Frontal cortex (tissue), 4 donors: ENCODE results near the gene ATP2B3. TPM values are rescaled to one million over a fixed set of nuclear protein-coding genes. Genes with fewer than 3 reads are reported as not detected.

Experiments used
- DNase-seq, 2 donors: peaks; one replicate each; pipeline ENCODE4 v3.0.0; 2012; ENCODE audit warnings: low spot score in 2 of 2
- FAIRE-seq: peaks from 2 replicates; lab custom pipeline; 2012; peaks lifted over from hg19 to GRCh38; lab: Jason Lieb, UNC
- total RNA-seq: library from RNA; depleted of rRNA; stranded (reverse); fragments of >200 nt; gene quantifications from one replicate; pipeline ENCODE4 v1.2.3, GENCODE V29; 2014
- donor health status: control.
- donor health status: control.
- donor health status: control.

The ATP2B3 gene
- total RNA-seq, 1 donor from 2014 or later = 7.3 TPM

DNA sequence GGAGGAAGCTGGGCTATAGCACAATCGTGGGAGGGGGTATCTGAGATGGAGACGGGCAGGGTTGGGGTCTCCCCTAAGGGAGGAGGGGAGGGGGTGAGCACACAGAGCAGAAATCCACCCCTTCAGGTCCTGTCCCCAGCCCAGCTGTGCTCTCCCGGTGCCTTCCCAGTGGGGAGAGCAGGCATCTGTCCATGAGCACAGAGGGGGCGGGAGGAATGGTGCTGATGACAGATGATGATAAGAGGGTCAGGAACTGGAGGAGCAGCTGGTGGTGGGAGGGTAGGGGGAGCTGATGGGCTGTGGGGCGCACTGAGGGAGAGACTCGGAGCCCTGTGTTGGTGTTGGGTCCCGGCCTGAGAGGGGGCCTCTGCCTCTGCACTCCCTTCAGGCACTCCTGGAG lies 8.6 kb downstream of the ATP2B3 start:
- DNase-seq (no peak), FAIRE-seq (no peak)

GRCh38 chrX:153526801-153527200 lies 9.4 kb downstream of the ATP2B3 start:
- no peak for DNase-seq
- FAIRE-seq = no peak

DNA sequence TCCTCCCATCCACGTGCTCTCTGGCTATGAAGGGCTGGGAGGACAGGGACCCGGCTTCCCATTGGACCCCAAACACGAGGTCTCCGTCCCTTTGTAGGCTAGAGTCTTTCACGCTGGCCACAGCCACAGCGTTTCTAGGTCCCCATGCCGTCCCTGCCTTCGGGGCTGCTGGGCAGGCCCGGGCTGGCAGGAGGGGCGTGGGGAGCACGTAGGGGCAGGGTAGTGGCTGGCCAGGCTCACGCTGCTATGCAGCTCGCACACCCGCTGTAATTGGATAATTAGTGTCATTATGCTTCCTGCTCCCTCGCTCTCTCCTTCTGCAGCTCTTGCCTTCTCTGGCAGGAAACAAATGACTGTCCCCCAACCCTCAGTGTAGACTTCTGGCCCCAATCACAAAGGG lies 9.8 kb downstream of the ATP2B3 start:
- DNase-seq = no peak

GRCh38 chrX:153530411-153531129 lies 13.1 kb downstream of the ATP2B3 start:
- FAIRE-seq = no peak
- no peak for DNase-seq

More for the DNA sequence above, 9.8 kb downstream of the ATP2B3 start:
- FAIRE-seq = no peak

DNA sequence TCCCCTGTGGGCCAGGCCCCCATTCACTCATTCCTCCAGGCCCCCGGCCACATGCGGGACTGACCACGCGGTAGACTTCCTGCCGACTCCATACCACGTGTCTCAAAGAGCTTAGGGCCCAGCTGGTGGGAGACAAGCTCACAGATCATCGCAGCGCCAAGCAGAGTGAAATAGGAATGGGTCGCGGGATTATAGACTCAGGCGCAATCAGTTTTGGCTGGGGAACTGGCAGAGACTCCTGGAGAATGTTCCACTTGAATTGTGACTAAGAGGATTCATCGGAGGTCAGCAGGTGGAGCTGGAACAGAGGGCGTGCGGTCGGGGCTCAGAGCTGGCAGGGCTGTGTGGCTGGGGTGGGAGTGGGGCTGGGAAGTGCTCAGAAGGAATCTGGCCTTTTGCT lies 15.6 kb downstream of the ATP2B3 start:
- no peak for FAIRE-seq

DNA sequence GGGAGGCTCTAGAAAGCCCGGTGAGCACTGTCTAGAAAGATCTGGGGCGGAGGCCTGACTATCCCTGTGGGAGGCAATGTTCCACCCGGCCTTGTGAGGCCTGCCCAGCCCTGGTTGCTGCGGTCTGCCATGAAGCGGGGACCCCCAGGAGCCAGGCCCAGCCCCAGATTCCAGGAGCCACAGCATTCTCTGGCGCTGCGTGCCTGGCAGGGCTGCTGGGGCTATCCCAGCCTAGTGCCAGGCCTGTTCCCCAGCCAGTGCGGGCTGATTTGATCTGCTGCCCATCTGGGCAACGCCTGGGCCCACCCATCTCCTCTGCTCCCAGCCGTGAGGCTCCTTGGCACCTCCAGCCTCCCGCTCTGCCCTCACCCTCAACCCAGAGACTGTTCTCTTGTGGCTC lies 19.6 kb downstream of the ATP2B3 start:
- DNase-seq (no peak), FAIRE-seq (no peak)

More for the DNA sequence above, 15.6 kb downstream of the ATP2B3 start:
- DNase-seq = no peak

DNA sequence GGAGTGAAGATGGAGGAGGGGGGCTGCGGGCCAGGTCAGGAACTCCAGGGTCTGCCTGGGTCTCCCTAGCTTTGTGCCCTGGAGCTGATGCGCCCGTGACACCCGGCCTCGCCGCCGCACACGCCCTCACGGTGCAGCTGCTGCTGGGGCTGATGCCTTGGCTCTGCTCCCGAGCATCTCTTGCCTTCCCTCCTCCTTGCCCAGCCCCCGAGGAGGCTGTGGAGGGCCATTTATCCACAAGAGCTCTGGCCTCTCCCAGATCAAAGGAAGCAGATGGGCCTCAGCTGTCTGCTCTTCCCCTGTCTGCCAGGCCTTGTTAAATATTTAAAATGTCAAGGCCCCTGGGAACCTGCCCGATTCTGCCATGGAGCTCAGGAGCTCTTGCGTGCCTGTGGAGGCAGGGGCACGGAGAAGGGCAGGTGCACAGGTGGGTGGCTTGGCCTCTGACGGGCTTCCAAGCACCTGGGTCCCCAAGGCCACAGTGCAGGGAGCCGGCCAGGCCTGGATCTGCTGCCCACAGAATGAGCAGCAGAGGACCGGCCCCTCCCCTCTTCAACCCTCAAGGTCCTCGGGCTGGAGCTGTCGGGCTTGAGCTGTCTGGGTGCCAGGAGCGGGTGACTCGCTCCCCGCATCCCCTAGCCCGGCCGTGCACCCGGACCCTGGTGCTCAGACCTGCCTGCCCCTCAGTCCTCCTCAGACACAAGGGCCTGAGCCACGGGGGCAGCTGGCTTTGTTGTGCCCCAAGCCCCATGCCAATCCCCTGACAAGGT lies 20.3 kb downstream of the ATP2B3 start:
- FAIRE-seq (no peak), DNase-seq (no peak)

- FAIRE-seq (no peak), DNase-seq (no peak)
Measured at GRCh38 chrX:153538424-153538823, 21.0 kb downstream of the ATP2B3 start.

- peak; percentile 73 to 74 for DNase-seq
Measured at GRCh38 chrX:153539171-153539978, 21.9 kb downstream of the ATP2B3 start.

GRCh38 chrX:153539979-153540358 lies 22.5 kb downstream of the ATP2B3 start:
- DNase-seq = no peak
- no peak for FAIRE-seq

More at GRCh38 chrX:153539171-153539978, 21.9 kb downstream of the ATP2B3 start:
- no peak for FAIRE-seq

- FAIRE-seq (no peak), DNase-seq (no peak)
Measured at GRCh38 chrX:153544727-153545126, 27.3 kb downstream of the ATP2B3 start.

DNA sequence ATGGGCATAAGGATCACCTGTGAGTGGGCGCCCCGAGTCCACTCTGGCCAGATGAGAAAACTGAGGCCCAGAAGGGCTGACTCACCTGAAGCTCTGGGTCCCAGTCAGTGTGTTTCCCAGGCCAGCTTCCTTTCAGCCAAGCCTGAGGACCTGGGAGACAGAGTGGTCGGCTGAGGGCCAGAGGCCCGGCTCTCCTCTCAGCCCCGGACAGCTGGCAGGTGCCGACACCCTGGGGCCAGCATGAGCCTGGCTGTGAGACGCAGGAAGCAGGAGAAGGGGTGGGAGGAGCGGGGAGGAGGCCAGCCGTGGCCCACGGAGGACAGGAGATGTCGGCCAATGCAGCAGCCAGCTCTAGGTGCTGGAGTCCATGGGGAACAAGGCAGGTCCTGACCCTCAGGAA lies 28.9 kb downstream of the ATP2B3 start:
- DNase-seq = no peak
- no peak for FAIRE-seq

GRCh38 chrX:153547195-153547594 lies 29.8 kb downstream of the ATP2B3 start:
- DNase-seq (no peak), FAIRE-seq (no peak)

DNA sequence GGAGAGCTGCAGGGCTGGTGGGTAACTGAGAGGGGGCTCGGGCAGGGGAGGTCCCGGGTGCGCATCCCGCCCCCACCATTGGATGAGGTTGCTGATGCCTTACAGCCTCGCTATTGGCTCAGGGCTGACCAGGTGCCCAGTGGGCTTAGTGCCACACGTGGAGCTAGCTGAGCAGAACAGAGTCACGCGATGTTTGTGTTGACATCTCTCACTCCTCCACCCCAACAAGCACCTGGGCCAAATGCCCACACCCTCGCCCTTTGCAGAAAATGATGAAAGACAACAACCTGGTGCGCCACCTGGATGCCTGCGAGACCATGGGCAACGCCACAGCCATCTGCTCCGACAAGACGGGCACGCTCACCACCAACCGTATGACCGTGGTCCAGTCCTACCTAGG lies 31.8 kb downstream of the ATP2B3 start:
- FAIRE-seq = no peak
- DNase-seq = no peak

DNA sequence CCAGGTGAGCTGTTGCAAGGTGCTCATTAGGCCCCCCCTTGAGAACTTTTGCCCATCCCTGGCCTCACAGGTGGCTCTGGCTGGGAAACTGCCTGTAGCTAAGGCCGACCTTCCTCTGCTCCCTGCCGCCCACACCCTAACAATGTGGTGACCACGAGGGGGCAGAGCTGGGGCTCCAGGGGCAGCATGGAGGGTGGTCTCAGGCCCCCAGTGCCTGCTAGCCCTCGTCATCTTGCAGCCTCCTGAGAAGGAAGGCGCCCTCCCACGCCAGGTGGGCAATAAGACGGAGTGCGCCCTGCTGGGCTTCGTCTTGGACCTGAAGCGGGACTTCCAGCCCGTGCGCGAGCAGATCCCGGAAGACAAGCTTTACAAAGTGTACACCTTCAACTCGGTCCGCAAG lies 32.4 kb downstream of the ATP2B3 start:
- no peak for FAIRE-seq
- no peak for DNase-seq

DNA sequence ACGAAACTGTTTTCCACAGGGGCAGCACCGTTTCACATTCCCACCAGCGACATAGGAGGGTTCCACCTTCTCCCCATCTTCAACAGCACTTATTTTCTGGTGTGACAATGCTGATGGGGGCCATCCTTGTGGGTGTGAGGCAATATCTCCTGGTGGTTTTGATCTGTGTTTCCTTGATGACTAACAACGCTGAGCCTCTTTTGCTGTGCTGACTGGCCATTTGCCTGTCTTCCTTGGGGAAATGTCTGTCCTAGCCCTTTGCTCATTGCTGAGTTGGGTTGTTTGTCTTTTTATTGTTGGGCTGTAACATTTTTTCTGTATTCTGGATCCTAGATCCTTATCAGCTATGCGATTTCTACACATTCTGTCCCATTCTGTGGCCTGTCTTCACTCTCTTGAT lies 33.7 kb downstream of the ATP2B3 start:
- DNase-seq (no peak), FAIRE-seq (no peak)

GRCh38 chrX:153554519-153555167 lies 37.2 kb downstream of the ATP2B3 start:
- FAIRE-seq (no peak), DNase-seq (peak; percentile 75 to 81)

DNA sequence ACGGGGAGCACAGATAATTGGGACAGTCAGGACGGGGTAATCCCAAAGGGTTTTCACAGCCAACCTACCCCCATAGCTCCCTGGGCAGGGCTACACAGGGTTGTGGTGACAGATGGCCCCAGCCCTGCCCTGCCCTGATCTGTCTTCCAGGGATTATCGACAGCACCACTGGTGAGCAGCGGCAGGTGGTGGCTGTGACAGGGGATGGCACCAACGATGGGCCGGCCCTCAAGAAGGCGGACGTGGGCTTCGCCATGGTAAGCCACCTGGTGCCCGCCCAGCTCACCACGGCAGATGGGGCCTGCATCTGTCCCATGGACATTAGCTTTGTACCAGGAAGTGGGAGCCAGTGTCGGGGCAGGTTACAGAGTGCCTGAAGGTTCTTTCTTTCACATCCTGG lies 39.3 kb downstream of the ATP2B3 start:
- FAIRE-seq (no peak), DNase-seq (no peak)

- DNase-seq = no peak
- no peak for FAIRE-seq
Measured at GRCh38 chrX:153557618-153558355, 40.3 kb downstream of the ATP2B3 start.
